Nucleus accumbens (tissue), 56 donors: ENCODE measurements around the gene C11orf86.
A peak's percentile ranks its signal among the peaks of the same experiment; 100 is the strongest.

Experiments used
- DNase-seq, 56 donors: peaks; one replicate each; lab custom pipeline; 2025; lab: John Stamatoyannopoulos, UW

C11orf86 gene

DNA sequence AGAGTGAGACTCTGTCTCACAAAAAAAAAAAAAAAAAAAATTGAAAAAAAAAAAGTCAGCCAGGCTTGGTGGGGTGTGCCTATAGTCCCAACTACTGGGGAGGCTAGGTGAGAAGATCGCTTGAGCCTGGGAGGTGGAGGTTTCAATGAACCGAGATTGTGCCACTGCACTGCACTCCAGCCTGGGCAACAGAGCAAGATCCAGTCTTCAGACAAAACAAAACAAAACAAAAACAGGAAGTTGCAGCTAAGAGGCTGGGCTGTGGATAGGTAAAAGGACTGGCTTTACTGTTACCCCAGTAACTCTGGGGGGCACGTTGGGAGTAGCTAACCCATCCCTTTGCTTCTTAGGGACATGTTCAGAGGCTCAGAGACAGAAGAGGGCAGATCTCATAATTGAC is 10.6 kb upstream of the C11orf86 start:
- no peak for DNase-seq

DNA sequence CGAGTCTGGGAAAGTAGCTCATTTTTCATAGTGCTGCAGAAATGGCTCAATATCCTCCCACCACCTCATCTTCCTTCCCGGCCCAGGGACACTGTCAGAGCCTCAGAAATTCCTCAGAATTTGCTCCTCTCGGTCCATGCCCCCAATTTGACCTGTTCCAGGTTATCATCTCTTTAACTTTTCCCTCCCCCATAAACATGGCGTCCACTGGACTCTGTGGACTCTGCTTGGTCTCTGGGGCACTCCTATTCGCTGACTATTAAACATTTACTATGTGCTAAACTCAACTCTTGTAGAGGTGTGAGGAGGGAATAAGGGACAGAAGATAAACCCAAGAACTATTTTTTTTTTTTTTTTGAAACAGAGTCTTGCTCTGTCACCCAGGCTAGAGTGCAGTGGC is 8.8 kb upstream of the C11orf86 start:
- no peak for DNase-seq

DNA sequence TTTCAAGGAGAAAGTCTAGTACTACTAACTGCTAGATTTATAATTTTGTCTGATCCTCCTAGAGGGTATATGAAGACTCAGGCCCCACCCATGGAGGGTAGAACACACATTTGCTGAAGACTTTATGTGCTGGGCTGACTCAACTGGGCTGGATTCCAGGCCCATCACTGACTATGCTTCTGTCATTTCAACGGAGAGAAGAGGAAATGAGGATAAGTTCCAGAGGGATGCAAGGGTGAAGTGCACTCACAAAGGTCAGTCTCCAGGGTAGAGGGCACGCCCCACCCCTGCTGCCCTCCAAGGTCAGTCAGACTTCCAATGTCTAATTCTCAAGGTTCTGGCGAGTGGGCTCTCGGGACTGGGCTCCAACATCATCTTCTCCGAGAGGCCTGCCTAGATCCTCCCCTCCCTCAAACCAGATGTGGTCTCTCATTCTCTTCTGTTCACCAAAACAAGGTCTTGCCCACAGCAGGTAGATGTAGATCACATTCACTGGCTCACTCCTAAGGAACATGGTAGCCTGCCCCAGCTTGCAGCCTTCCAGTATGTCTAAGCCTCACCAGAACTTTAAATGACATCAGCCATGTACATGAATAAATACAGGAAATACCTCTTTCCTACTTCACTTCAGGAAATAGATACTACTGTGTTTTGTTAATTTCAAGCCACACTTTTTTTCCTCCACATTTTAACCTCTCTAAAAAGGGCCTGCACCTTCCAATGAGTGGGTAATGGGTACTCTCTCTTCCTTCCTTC is 7.3 kb upstream of the C11orf86 start:
- no peak for DNase-seq

DNA sequence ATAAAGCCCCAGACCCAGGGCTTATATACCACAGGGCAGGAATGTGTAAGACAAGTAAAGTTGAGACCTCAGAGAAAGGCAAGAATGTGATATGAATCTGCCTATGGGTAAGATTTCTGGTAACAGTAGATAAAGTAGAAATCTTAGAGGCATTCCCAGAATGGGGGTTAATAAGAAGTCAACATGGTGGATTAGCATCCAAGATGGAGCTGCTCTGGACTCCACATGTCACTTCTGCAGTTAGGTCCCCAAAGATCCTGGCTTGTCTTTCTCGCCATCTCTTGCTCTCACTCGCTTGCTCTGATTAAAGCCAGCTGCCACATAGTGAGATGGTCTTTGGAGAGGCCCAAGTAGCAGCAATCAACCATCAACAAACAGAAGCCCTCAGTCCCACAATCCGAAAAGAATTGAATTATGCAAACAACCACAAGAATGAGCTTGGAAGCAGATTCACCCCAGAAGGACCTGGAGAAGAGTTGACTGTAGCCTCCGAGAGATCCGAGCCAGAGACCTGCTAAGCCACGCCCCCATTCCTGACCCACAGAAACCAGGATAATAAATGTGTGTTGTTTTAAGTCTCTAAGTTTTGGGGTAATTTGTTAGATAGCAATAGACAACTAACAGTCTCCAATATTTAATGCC is 5.4 kb upstream of the C11orf86 start:
- no peak for DNase-seq

DNA sequence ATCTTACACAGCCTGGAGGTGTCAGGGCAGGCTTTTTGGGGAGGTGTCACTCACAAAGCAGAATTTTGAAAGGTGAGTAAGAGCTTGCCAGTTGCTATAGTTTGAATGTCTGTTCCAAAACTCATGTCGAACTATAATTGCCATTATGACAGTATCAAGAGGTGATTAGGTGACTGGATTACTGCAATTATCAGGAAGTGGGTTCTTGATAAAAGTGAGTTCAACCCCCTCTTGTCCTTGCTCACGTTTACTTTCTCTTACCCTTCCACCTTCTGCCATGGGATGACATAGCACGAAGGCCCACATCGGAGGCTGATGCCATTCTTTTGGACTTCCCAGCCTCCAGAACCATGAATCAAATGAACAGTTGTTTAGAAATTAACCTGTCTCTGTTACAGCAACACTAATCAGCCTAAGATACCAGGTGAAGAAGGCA is 4.7 kb upstream of the C11orf86 start:
- no peak for DNase-seq

DNA sequence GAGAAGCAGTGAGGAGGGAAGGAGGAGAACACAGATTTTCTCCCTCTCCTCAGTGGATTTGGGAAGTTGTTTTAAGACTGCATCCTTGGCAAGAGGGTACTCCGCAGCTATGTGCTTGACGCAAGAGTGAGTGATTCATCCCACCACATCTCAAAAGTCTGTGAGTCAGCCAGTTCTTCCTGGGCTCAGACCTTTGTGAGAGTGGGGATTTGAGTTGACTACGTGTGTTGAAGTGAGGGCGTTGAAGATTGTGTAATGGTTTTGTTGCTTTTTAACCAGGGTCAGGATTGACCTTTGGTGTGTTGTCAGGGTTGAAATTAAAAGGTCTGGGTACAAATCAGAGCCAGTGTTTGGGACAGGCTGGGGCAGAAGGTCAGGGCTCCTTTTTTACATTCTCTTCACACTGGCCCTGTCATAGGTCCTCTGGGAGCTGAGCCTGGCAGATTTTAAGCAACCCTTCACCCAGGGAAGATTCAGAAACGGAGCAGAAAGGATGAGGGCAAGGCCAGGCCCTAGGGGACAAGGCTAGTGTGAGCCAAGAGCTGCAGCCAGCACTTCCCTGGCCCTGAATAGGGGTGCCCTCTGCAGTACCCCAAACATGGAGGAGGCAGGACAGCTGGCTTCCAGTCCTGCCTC is 4.2 kb upstream of the C11orf86 start:
- peak in 23 of 56 donors; percentile 3 to 70 (median 26) for DNase-seq

DNA sequence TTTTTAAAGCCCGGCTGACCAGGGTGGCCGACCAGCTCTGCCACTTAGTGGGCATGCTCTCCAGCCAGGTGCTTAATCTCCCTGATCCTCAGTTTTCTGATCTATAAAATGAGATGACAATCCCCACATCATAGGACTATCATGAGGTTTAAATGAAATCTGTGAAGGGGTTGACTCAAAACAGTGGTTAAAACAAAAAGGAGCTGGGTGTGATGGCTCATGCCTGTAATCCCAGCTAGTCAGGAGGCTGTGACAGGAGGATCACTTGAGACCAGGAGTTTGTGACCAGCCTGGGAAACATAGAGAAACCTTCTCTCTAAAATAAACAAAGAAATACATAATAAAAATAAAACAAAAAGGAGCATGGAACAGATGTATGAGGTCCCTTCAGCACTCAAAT is 3.6 kb upstream of the C11orf86 start:
- DNase-seq, result no peak

DNA sequence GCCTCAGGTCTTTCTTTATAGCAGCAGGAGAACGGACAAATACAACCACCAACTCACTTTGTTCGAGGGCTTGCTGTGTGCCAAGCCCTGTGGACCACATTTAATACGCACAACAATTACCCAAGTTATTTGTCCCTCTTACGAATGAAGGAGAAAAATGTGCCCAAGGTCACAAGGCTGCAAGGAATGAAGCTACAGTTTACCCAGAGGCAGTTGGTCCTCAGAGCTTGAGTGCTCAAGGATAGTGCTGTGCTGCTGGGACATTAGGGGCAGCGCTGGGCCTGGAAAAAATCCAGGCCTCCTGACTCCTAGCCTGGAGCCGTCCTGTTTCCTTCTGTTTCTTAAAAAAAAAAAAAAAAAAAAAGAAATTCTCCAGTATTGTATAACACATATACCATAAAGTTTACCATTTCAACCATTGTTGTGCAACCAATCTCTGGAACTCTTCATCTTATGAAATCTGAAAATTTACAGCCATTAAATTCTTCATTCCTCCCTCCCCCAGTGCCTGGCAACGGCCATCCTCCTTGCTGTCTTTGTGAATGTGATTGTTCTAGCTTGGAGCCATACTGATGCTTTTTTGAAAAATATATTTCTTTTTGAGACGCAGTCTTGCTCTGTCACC is 1.0 kb upstream of the C11orf86 start:
- no peak for DNase-seq

DNA sequence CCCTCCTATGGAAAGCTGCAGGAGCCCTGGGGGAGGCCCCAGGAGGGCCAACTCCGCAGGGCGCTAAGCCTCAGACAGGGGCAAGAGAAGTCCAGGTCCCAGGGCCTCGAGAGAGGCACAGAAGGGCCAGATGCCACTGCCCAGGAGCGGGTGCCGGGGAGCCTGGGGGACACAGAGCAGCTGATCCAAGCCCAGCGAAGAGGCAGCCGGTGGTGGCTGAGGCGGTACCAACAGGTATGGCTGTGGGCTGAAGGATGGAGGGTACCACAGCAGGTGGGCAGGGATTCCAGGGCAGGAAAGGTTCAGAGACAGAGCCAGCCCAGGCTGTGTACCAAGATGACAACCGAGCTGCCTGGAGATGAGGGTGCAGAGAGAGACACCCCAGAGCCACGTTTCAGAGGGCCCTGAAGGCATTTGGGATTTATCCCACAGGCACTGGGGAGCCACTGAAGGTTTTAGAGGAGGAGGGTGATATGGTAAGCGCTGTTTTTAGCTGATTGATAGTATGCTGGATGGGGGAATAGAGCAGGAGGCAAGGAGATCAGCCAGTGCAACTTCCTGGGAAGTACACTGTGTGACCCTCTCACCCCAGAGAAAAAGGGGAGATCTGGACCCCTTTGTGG is 412 bp downstream of the C11orf86 start:
- DNase-seq, result no peak

DNA sequence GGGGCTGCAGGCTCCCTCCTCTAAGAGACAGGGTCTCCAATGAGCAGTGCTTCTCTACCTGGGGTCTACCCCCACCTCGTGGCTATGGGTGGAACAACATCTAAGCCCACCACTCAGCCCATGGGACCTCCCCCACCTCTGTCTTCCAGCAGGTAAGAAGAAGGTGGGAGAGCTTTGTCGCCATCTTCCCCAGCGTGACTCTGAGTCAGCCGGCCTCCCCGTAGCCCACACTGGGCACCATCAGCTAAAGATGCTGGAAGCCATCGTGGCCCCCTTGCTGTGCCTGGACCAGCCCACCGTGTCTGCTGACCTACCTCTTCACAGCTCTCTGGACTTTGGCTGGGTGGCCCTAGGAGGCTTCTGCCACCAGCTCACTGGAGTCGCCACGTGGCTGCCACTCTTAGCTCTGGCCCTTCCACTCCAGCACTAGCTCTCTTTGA is 944 bp downstream of the C11orf86 start:
- DNase-seq, result peak in 3 of 56 donors; percentile 4 to 17 (median 7)

DNA sequence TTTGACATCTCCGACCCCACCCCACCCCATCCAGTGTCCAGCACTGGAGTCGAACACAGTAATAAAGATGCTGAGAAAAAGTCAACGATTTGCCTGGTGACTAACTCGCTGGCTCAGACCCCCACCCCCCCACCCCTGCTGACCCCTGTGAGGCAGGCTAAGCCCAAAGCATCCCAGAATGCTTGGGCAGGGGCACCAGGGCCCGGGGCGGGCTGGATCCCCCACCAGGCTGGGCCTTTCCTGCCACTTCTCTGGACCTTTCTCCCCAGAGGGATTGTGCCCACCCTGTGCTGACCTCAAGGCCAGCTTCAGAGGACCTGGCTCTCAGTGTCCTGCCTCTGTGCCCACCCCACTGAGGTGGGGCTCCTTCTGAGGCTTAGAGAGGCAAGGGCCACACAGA is 1.8 kb downstream of the C11orf86 start:
- no peak for DNase-seq

DNA sequence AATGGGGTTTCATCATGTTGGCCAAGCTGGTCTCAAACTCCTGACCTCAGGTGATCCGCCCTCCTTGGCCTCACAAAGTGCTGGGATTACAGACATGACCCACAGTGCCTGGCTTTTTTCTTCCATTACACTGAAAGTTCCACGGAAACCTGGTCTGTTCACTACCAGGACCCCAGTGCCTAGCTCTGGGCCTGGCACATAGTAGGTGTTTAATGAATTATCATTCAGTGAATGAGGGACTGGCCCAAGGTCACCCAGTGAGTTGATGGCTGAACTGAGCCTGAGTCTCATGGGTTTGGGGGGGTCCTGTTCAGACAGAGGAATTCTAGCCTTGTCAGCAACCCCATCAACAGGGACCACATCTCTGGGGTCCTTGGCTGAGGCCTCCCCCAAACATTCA is 3.1 kb downstream of the C11orf86 start:
- no peak for DNase-seq

DNA sequence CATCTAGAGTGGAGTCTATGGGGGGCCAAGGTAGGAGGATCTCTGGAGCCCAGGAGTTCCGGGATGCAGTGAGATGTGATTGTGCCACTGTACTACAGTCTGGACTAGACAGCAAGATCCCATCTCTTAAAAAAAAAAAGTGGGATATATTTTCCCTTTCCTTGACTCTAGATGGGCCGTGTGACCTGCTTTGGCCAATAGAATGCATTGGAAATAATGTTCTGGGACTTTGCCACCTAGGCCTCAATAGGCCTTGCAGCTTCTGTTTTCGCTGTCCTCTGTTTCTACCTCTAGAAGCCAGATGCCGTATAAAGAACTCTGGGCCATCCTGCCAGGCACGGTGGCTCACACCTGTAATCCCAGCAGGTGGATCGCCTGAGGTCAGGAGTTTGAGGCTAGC is 3.6 kb downstream of the C11orf86 start:
- no peak for DNase-seq

DNA sequence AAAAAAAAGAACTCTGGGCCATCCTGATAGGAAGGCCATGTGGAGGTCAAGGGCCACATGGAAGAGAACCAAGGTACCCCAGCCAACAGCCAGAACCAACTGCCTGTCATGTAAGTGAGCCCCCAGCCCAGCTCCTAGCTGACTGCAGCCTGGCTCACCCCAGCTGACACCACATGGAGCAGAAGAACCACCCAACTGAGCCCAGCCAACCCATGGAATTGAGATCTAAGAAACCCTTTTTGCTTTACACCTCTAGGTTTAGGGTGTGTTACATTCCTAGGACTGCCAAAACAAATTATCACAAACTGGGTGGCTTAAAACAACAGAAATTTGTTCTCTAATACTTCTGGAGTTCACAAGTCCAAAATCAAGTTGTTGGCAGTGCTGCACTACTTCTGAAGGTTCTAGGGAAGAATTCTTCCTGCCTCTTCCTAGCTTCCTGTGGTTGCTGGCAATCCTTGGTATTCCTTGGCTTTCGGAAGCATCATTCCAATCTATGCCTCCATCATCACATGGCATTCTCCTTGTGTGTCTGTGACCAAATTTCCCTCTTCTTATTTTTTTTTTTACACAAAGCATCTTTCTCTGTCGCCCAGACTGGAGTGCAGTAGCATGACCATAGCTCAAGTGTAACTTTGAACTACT is 4.4 kb downstream of the C11orf86 start:
- DNase-seq, result no peak

DNA sequence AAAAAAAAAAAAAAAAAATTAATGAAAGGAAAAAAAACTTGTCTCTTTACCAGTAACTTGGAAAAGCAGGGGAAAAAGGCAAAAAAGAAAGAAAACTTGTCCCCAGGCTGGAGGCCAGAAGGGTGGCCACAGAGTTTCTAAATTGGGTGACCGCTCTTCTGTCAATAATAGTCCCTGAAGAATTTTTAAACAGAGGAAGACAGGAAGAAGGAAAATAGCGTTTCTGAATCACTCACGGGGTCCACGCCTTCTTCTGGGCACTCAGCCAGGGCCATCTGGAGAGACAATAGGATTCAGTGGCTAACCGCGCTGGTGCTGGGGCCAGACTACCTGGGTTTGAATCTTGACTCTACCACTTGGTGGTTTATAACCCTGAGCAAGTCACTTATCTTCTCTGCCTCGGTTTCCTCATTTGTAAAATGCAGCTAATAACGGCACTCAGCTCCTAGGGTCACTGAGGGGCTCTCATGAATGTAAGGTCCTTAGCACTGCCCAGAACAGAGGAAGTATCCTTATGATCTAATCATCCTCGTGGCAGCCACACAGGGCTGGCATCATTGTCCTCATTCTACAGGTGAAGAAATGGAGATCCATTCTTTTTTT is 7.0 kb downstream of the C11orf86 start:
- peak in 24 of 56 donors; percentile 1 to 70 (median 18) for DNase-seq

DNA sequence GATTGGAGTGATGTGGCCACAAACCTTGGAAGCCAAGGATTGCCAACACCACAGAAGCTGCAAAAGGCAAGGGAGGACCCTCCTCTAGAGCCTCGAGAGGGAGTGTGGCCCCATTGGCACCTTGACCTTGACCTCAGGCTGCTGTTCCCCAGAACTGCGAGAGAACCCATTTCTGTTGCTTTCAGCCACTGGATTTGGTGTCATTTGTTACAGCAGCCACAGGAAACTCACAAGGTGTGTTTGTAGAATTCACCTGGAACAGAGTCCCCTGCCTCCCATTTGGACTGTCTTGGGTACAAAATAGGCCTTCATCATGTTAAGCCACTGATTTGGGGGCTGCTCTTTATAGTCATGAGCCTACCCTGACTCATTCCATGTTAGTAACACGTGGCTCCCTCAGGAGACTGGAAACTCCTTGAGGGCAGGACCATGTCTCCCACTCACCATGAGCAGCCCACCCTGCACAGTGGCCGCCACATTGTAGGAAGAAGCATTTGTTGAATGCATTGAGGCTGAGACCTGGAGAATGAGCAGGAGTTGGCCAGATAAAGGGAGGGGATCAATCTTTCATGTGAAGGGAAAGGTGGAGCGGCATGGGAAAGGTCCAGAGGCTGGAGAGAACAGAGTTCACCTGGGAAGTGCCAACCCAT is 8.3 kb downstream of the C11orf86 start:
- DNase-seq, result no peak

DNA sequence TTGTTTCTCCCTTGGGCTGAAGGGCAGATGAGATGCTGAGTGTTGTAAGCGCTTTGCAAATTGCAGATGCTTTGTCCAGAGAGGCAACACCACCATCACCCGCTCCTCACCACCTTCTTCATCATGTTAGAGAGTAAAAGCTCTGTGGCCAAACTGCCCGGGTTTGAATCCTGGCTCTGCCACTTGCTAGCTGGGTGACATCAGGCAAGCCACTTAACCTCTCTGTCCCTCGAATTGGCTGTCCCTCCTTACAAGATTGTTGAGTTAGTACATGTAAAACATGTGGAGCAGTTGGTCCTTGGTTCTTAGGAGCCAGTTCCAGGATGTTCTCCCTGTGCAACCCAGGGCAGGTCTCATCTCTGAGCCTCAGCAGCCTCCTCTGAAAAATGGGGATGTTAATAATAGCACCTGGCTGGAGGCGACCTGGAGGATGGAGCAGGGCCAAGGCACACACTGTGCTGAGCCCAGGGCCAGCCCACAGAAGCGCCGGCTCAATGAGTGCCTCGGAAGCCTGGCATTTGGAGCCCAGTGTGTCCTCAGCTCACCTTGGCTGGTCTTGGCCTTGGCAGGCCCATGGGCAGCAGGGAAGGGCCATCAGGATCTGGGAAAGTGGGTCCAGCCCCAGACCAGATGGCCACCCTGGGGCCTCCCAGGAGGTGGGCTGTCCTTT is 10.5 kb downstream of the C11orf86 start:
- no peak for DNase-seq

DNA sequence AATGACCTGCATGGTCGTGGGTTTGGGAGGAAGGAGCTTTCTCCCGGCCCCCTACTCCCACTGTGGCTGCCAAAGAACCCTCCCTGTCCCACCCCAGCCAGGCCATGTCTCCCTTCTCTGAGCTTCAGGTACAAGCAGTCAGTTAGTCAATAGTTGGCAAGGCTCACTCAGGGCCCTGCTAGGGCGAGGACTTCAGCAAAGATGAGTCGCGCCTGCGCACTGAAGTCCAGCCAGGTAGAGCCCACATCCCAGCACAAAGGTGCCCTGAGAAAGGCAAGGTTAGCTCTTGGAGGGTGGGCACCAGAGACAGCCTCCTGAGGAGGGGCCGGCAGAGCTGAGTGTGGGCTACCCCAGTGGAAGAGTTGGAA is 11.1 kb downstream of the C11orf86 start:
- DNase-seq, result no peak

DNA sequence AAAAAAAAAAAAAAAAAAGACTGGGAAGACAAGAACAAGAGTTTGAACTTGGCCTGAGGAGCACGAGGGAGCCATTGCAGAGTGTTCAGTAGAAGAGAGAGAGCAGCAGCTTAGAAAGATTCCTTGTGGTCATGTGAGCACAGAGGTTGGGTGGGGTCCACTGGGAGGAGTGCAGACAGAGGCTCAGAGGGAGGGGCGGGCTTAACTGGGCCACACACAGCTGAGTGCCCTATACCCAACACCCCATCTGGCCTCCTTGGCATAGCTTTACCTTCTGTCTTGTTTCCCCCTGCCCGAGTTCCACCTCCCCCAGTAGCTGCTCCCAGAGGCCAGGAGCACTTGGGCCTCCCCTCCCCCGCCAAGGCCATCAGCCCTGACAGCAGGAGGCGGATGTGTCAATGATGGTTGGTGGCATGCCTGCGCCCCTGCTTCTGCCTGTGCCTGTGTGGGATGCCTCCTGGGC is 12.1 kb downstream of the C11orf86 start:
- no peak for DNase-seq
